Lung (tissue), 12 donors: Measurements from ENCODE around the gene SPATA22. TPM values are rescaled to one million over a fixed set of nuclear protein-coding genes. Genes with fewer than 3 reads are reported as not detected.

Source experiments
- ATAC-seq: fragments of 200-7000 bp; cut with Tn5 transposase; one replicate; pipeline ENCODE4 v1.9.1; 2020; ENCODE audit warnings: moderate number of reproducible peaks; ENCODE audit not compliant: insufficient read depth, low FRiP score
- DNase-seq, 3 donors: peaks; one replicate each; pipeline ENCODE4 v3.0.0-alpha.2; 2013 to 2017
- H3K27ac ChIP-seq, 2 donors: one replicate each; pipeline ENCODE4 v1.5.1; 2013; ENCODE audit warnings: mild to moderate bottlenecking in 2 of 2, moderate library complexity in 2 of 2, control low read depth in 1 of 2, inconsistent platforms in 1 of 2, low read depth in 1 of 2, low read length in 1 of 2
- H3K27me3 ChIP-seq, 3 donors: one replicate each; pipeline ENCODE4 v1.5.1; 2013; ENCODE audit warnings: low read length in 2 of 3; ENCODE audit not compliant: control insufficient read depth in 3 of 3, insufficient read depth in 3 of 3
- H3K36me3 ChIP-seq, 4 donors: one replicate each; pipeline ENCODE4 v1.5.1; 2013; ENCODE audit warnings: low read length in 4 of 4, mild to moderate bottlenecking in 1 of 4, moderate library complexity in 1 of 4; ENCODE audit not compliant: control insufficient read depth in 4 of 4, insufficient read depth in 4 of 4
- H3K4me1 ChIP-seq, 5 donors: one replicate each; pipeline ENCODE4 v1.5.1; 2013; ENCODE audit warnings: low read length in 5 of 5, mild to moderate bottlenecking in 2 of 5, moderate library complexity in 1 of 5; ENCODE audit not compliant: control insufficient read depth in 5 of 5, insufficient read depth in 5 of 5
- H3K4me3 ChIP-seq: one replicate; pipeline ENCODE4 v1.5.1; 2013; ENCODE audit warnings: mild to moderate bottlenecking, control low read depth, moderate library complexity
- H3K9ac ChIP-seq, 2 donors: one replicate each; pipeline ENCODE4 v1.5.1; 2013; ENCODE audit warnings: low read length in 2 of 2, control low read depth in 1 of 2; ENCODE audit not compliant: insufficient read depth in 1 of 2
- H3K9me3 ChIP-seq, 4 donors: one replicate each; pipeline ENCODE4 v1.5.1; 2013; ENCODE audit warnings: low read length in 3 of 4, mild to moderate bottlenecking in 1 of 4, moderate library complexity in 1 of 4; ENCODE audit not compliant: control insufficient read depth in 4 of 4, insufficient read depth in 3 of 4
- CTCF ChIP-seq: IDR thresholded peaks from 2 replicates; pipeline ENCODE4 v1.5.1; 2012; ENCODE audit warnings: mild to moderate bottlenecking; ENCODE audit errors: control extremely low read depth, extremely low read depth
- WGBS, 2 donors: extraction: QIAGEN DNeasy Blood & Tissue Kit; methylation state at CpG; one replicate each; pipeline ENCODE4 v1.1.7; 2013; 5-methylcytosine and 5-hydroxymethylcytosine counted together
- polyA plus RNA-seq, 2 donors: library from polyadenylated mRNA; stranded (reverse); fragments of 200-250 nt; gene quantifications; one replicate each; pipeline ENCODE4 v1.2.1, GENCODE V29; 2013
- total RNA-seq, 2 donors: library from RNA; depleted of rRNA in 1 of 2; stranded (reverse); fragments of >200 nt in 1 of 2; gene quantifications; one replicate each; pipeline ENCODE4 v1.2.1, GENCODE V29; 2014 to 2021
- donor health status: control.
- donor health status: control.
- donor health status: Bipolar disorder and iron deficiency.
- donor health status: healthy.
- donor health status: DM: yes; HTN: yes; CAD: no.

Gene SPATA22
- total and polyA plus RNA-seq, 4 donors = 0.06 to 0.12 TPM; not detected in 2

- ATAC-seq = no peak
- TF ChIP-seq CTCF = no peak
These were observed 8.4 kb upstream of the SPATA22 start for GRCh38 chr17:3479988-3480387.

GRCh38 chr17:3475812-3476610 lies 4.4 kb upstream of the SPATA22 start, which contains the start of gene ASPA:
ASPA (plus strand) TSS chr17:3475997; CDS start chr17:3476160, 163 bp downstream.
- Histone ChIP-seq H3K27me3 (no peaks in the 10 kb centered on the region), H3K36me3 (no peaks in the 10 kb centered on the region), H3K9me3 (no peaks in the 10 kb centered on the region), H3K9ac (peak within 1 kb of the TSS; percentile 69 to 97), H3K27ac (peak within 1 kb of the TSS in 1 of 2 donors; percentile 31), H3K4me3 (no peak within 1 kb of the TSS), H3K4me1 (peaks cover 0 to 32% (median 0%) of the 10 kb centered on the region in 5 donors)
- 44 to 74% methylated on average over 7 of the region's 7 CpGs for WGBS, 2 donors
- no peak for TF ChIP-seq CTCF
- DNase-seq = peak in 2 of 3 donors; percentile 80 to 81
- ATAC-seq = no peak

More at GRCh38 chr17:3479988-3480387, 8.4 kb upstream of the SPATA22 start:
- Histone ChIP-seq H3K4me3 (no peak overlapping the region), H3K4me1 (peaks cover 0 to 17% (median 0%) of the 10 kb centered on the region in 5 donors), H3K9ac (no peak overlapping the region), H3K27me3 (no peaks in the 10 kb centered on the region), H3K9me3 (no peaks in the 10 kb centered on the region), H3K36me3 (peaks cover 0 to 19% (median 0%) of the 10 kb centered on the region in 4 donors), H3K27ac (no peak overlapping the region)
- 88 to 95% methylated on average over 3 of the region's 3 CpGs for WGBS, 2 donors
- DNase-seq = no peak

- DNase-seq (peak; percentile 44 to 83 (median 63)), ATAC-seq (no peak)
- H3K9ac ChIP-seq = peak overlapping the region in 1 of 2 donors; percentile 97
- no peak overlapping the region for H3K4me3 ChIP-seq
- TF ChIP-seq CTCF = no peak
- no peaks in the 10 kb centered on the region for H3K27me3 ChIP-seq
- 66 to 72% methylated on average over 4 of the region's 4 CpGs for WGBS, 2 donors
- no peaks in the 10 kb centered on the region for H3K9me3 ChIP-seq
- no peaks in the 10 kb centered on the region for H3K36me3 ChIP-seq
- peaks cover 0 to 32% (median 0%) of the 10 kb centered on the region in 5 donors for H3K4me1 ChIP-seq
- no peak overlapping the region for H3K27ac ChIP-seq
These were observed 3.6 kb upstream of the SPATA22 start for GRCh38 chr17:3475251-3475685.
